ENCODE data around the gene CCDC102A.

The CCDC102A gene

GRCh38 chr16:57462209-57462977 lies 74.0 kb downstream of the CCDC102A start, which contains the start of gene POLR2C:
TSS of gene POLR2C (plus strand) at chr16:57462679. CDS start at chr16:57462725, 46 bp downstream.
- DNase-seq (ENCODE audit: low read depth in 2 of 2): peak; percentile 78 to 86
